ENCODE results near the gene PRDX1. TPM values are rescaled to one million over a fixed set of nuclear protein-coding genes. Genes with fewer than 3 reads are reported as not detected.

PRDX1 gene
- total RNA-seq (ENCODE audit: low replicate concordance): 272 and 467 TPM in 2 replicates

DNA sequence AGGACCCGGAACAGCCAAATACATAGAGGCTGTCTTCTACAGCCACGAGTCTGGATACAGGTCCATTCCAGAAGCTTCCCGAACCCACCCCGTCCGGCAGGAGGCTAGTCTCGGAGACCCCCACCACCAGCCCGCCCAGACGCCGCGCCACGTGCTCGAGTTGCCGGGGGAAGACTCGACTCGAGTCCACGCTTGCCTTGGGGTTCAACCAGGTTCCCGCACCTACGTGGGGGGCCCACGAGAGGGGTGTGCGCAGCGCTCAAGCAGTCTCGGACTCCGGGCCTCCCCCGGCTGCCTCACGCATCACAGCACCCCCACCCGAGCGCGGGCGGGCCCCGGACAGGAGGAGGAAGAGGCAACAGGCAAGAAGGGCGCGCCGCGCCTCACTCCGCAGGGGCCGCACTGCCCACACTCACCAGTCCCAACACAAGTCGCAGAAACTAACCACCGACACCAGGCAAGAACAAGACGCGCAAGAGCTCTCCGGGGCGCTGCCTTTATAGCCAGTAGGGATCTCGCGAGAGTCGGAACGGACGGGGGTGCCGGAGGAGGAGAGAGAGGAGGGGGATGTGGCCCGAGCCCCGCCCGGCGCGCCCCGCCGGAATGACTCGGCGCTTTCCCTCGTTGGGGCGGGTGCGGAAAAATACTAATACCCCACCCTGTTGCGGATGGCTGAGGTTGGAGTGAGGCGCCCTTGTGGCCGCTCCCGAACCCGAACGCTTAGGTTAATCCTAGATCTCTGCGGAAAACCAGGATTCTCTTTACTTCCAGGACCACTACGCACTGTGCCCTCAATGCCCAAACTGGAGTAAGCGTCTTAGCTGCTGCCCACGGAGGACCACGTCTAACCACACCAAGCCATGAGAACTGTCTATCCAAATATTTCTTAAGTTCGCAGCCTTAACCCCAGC lies at the start of gene PRDX1:
PRDX1 (minus strand) TSS at position 472 of the 911 bp plus-strand sequence. CDS start 2,841 bp downstream, outside the sequence.
- DNase-seq (ENCODE audit: low read depth): peak; percentile 95
- H3K4me3 ChIP-seq (ENCODE audit: low read depth, low read length): peak within 1 kb of the TSS; percentile 92
- TF ChIP-seq, protein P1, sequence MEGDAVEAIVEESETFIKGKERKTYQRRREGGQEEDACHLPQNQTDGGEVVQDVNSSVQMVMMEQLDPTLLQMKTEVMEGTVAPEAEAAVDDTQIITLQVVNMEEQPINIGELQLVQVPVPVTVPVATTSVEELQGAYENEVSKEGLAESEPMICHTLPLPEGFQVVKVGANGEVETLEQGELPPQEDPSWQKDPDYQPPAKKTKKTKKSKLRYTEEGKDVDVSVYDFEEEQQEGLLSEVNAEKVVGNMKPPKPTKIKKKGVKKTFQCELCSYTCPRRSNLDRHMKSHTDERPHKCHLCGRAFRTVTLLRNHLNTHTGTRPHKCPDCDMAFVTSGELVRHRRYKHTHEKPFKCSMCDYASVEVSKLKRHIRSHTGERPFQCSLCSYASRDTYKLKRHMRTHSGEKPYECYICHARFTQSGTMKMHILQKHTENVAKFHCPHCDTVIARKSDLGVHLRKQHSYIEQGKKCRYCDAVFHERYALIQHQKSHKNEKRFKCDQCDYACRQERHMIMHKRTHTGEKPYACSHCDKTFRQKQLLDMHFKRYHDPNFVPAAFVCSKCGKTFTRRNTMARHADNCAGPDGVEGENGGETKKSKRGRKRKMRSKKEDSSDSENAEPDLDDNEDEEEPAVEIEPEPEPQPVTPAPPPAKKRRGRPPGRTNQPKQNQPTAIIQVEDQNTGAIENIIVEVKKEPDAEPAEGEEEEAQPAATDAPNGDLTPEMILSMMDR (IDR thresholded peaks at IDR 0.05; ENCODE audit: insufficient read depth, low read length): peak; percentile 28

- no peak for DNase-seq (ENCODE audit: low read depth)
- TF ChIP-seq, protein P1 (IDR thresholded peaks at IDR 0.05; ENCODE audit: insufficient read depth, low read length): no peak
- no peak overlapping the region for H3K4me3 ChIP-seq (ENCODE audit: low read depth, low read length)
These were observed 48.9 kb upstream of the PRDX1 start for GRCh38 chr1:45570631-45571030.

DNA sequence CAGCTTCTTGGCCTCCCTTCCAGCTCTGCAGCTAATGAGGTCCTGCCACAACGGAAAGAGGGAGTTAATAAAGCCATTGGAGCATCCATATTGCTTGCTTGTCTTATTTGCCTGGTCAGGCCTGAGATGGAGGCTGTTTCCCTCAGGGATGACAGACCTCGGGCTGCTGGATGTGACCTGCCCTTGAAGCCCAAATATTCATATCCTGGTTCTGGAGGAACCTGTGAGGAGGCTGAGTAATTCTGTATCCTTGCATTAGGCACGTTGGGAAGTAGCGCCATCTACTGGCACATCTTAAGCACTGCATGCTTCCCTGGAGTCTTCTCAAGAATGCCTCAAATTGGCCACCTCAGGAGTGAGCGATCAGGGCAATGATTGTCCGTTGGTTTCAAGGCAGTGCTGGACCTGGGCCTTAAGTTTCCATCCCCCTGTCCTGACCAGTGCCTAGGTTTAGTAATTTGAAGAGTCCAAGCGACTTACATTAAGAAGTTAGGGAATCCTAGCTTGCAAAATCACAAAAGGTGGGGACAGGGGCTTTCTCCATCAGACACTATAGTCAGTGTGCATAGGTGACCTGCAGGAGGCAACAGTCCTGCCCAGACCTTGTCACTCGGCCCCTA lies 48.4 kb upstream of the PRDX1 start:
- TF ChIP-seq, protein P1 (IDR thresholded peaks at IDR 0.05; ENCODE audit: insufficient read depth, low read length): peak; percentile 99
- no peak overlapping the region for H3K4me3 ChIP-seq (ENCODE audit: low read depth, low read length)
- peak; percentile 86 for DNase-seq (ENCODE audit: low read depth)

DNA sequence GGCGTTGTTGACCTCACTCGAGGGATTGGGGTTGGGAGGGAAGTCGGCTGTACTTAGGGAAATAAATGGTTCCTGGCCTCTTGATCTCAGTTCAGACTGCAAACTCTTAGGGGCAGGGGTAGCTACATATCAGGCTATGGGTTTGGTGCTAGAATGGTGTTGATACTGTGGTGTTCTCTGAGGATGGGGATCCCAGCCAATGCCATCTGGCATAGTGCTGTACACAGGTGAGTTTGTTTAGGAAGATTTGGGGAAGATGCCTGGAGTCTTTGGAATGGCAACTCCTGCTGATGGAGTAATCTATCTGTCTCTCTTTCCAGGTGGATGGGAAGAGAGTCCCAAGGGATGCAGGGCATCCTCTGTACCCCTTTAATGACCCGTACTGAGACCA lies 47.9 kb upstream of the PRDX1 start:
- no peak for DNase-seq (ENCODE audit: low read depth)
- no peak overlapping the region for H3K4me3 ChIP-seq (ENCODE audit: low read depth, low read length)
- TF ChIP-seq, protein P1 (IDR thresholded peaks at IDR 0.05; ENCODE audit: insufficient read depth, low read length): no peak

GRCh38 chr1:45568421-45568820 lies 46.7 kb upstream of the PRDX1 start:
- TF ChIP-seq, protein P1 (IDR thresholded peaks at IDR 0.05; ENCODE audit: insufficient read depth, low read length): no peak
- no peak for DNase-seq (ENCODE audit: low read depth)
- H3K4me3 ChIP-seq (ENCODE audit: low read depth, low read length): no peak overlapping the region

GRCh38 chr1:45567911-45568310 lies 46.2 kb upstream of the PRDX1 start:
- TF ChIP-seq, protein P1 (IDR thresholded peaks at IDR 0.05; ENCODE audit: insufficient read depth, low read length): no peak
- no peak for DNase-seq (ENCODE audit: low read depth)
- H3K4me3 ChIP-seq (ENCODE audit: low read depth, low read length): no peak overlapping the region

Measured in fibroblast of the aortic adventitia (primary cell).